ENCODE measurements around the gene SLIT3. TPM values are rescaled to one million over a fixed set of nuclear protein-coding genes. Genes with fewer than 3 reads are reported as not detected.
"Not testable (repeated sequence)": the region's sequence is repeated elsewhere in the genome, so short reads cannot be mapped to it uniquely, and the experiment has no call there.

The SLIT3 gene
- total RNA-seq, 4 donors from 2014 or later = 0.72 to 37.4 (median 5.3) TPM

DNA sequence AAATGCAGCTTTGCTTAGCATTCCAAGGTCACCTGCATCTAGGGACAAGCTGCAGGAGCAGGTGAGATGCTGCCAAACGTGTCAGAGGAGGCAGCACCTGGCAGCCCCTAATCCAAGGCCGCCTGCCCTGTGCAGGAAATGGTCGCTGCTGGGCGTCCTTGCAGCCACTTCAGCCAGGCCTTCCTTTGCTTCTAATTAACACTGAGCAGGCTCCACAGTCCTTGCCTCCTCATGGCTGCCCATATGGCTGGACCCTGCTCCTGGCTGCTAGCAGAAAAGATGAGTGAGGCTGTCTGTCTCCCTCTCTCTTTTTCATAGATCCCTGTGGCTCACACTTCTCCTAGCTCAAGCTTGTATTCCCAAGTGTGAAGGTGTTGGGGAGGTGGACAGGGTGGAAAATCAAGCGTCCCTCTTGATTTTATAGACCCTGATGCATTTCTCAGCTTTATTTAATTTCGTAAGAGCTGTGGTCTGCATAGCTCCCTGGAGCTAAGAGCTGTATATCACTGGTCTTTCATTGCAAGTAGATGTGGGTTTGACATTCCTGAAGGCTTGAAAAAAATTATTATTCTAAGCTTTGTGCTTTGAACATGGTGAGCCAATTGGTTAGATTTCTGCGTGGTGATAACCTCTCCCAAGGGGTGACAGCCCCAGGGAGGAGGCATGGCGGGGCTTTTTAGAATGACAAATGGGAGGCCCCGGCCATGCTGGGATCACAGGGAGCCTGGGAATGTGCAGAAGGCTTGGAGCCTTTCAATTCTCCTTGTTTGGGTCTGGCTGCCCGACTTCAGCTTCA, 193.8 kb downstream of the SLIT3 start:
- WGBS, 2 donors = 57 to 85% methylated on average over 4 to 8 of the region's 10 CpGs
- Histone ChIP-seq H3K27me3 (peaks cover 0 to 6% (median 0%) of the 10 kb centered on the region in 4 donors), H3K4me1 (peaks cover 0 to 20% (median 14%) of the 10 kb centered on the region in 3 donors), H3K4me3 (no peak overlapping the region), H3K27ac (peak overlapping the region in 1 of 4 donors; percentile 17), H3K9me3 (peaks cover 0 to 6% (median 0%) of the 10 kb centered on the region in 3 donors), H3K36me3 (no peaks in the 10 kb centered on the region)
- DNase-seq = no peak
- intact Hi-C loops (cut with DNase I) = no loop called here
- TF ChIP-seq POLR2A (IDR thresholded peaks at IDR 0.05) = no peak
- TF ChIP-seq, protein P1, sequence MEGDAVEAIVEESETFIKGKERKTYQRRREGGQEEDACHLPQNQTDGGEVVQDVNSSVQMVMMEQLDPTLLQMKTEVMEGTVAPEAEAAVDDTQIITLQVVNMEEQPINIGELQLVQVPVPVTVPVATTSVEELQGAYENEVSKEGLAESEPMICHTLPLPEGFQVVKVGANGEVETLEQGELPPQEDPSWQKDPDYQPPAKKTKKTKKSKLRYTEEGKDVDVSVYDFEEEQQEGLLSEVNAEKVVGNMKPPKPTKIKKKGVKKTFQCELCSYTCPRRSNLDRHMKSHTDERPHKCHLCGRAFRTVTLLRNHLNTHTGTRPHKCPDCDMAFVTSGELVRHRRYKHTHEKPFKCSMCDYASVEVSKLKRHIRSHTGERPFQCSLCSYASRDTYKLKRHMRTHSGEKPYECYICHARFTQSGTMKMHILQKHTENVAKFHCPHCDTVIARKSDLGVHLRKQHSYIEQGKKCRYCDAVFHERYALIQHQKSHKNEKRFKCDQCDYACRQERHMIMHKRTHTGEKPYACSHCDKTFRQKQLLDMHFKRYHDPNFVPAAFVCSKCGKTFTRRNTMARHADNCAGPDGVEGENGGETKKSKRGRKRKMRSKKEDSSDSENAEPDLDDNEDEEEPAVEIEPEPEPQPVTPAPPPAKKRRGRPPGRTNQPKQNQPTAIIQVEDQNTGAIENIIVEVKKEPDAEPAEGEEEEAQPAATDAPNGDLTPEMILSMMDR (IDR thresholded peaks at IDR 0.05) = no peak

DNA sequence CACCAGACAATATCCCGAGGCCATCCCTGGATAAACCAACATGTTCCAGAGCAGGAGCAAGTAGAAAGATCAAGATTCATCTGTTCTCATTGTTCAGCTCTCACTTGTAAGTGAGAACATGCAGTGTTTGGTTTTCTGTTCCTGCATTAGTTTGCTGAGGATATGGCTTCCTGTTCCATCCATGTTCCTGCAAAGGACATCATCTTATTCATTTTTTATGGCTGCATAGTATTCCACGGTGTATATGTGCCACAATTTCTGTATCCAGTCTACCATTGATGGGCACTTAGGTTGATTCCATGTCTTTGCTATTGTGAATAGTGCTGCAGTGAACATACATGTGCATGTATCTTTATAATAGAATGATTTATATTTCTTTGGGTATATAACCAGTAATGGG, 195.4 kb downstream of the SLIT3 start:
- 67 to 74% methylated on average over 2 of the region's 2 CpGs for WGBS, 2 donors
- H3K4me1 ChIP-seq = peaks cover under 1 to 29% (median 15%) of the 10 kb centered on the region in 3 donors
- intact Hi-C loops (cut with DNase I); H3K4me3 ChIP-seq; H3K36me3 ChIP-seq; H3K9me3 ChIP-seq; H3K27me3 ChIP-seq; DNase-seq; H3K27ac ChIP-seq: not testable (repeated sequence)

DNA sequence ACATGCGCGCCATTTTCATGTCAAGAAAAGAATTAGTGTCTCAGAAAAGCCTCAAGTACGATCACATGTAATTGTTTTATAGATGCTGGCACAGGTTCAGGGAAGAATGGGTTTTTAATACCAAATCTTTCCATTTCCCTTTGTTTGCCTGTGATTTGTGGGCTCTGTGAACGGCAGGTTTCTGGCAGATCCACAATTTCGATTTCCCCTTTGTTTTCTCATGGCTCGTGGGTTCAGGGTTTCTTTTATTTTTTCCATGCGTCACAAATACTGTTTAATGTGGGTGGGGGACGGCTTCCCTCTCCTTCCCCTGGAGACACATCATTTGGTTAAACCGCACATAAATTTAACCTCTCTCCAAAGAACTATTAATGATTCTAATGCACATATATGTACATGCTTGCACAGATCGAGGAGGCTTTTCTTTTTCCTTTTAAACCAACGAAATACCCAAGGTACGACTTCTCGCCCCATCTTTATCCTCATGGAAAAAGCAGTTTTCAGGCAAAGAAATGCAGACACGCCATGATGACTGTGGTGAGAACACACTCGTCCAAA, 195.9 kb downstream of the SLIT3 start:
- TF ChIP-seq, protein P1 (IDR thresholded peaks at IDR 0.05) = no peak
- no peak for TF ChIP-seq POLR2A (IDR thresholded peaks at IDR 0.05)
- H3K27ac ChIP-seq = no peak overlapping the region
- peaks cover 4 to 35% (median 18%) of the 10 kb centered on the region in 3 donors for H3K4me1 ChIP-seq
- H3K4me3 ChIP-seq = no peak overlapping the region
- no peaks in the 10 kb centered on the region for H3K36me3 ChIP-seq
- H3K27me3 ChIP-seq = peaks cover 0 to 6% (median 0%) of the 10 kb centered on the region in 4 donors
- intact Hi-C loops (cut with DNase I) = no loop called here
- H3K9me3 ChIP-seq = peaks cover 0 to 6% (median 0%) of the 10 kb centered on the region in 3 donors
- DNase-seq = no peak
- 67 to 78% methylated on average over 14 to 15 of the region's 15 CpGs for WGBS, 2 donors

DNA sequence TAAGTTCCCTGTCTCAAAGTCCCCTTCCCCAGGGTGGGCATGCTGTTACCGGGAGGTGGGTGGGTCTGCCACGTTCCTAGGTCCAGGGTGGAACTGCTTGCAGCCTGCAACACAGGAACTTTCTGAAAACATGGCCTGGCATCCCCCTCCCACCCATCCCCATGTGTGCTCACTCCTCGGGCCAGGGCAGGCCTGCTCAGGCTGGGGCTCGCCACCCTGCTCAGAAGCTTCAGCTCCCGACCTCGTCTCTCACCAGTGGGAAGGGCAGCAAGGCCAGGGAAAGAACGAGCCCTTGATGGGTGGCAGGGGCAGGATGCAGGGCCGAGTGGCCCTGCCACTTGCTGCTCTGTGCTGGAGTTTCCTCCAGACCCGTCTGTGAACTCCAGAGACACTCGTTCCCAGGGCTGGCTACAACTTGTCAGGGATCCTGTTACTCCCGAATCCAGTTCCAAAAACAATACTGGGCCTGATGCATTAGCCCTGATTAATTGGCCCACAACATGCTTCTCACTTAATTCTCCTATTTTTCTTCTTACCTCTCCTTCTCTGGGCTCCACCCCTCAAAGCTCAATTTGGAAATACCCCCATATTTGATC, 197.3 kb downstream of the SLIT3 start:
- TF ChIP-seq, protein P1 (IDR thresholded peaks at IDR 0.05) = no peak
- no peak for TF ChIP-seq POLR2A (IDR thresholded peaks at IDR 0.05)
- Histone ChIP-seq H3K27ac (peak overlapping the region in 2 of 4 donors; percentile 21 to 34), H3K4me1 (peaks cover 4 to 46% (median 24%) of the 10 kb centered on the region in 3 donors), H3K4me3 (no peak overlapping the region), H3K9me3 (no peaks in the 10 kb centered on the region), H3K36me3 (no peaks in the 10 kb centered on the region), H3K27me3 (peaks cover 0 to 4% (median 0%) of the 10 kb centered on the region in 4 donors)
- DNase-seq = no peak
- intact Hi-C loops (cut with DNase I) = no loop called here
- WGBS, 2 donors = 38 to 41% methylated on average over 5 to 8 of the region's 11 CpGs

DNA sequence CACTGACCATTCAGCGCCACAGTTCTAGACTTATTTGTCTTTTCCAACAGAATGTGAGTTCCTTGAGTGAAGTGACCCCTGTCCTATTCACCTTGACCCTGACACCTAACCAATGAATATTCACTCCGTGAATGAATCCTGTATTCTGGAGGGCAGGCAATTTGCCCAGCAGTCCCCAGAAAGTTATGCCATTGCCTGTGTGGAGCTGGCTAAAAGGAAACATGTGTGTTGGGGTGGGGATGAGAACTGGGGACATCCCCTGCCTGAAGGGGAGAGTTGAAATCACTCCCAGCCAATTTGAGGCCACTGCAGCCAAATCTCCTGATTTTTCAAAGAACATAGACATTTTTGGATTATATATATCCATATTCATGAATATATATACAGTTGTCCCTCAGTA, 199.0 kb downstream of the SLIT3 start:
- 67 to 70% methylated on average over 2 of the region's 2 CpGs for WGBS, 2 donors

More for the DNA sequence above, 199.0 kb downstream of the SLIT3 start:
- peaks cover 4 to 63% (median 29%) of the 10 kb centered on the region in 3 donors for H3K4me1 ChIP-seq
- intact Hi-C loops (cut with DNase I) = no loop called here
- DNase-seq = no peak
- H3K36me3 ChIP-seq = no peaks in the 10 kb centered on the region
- no peaks in the 10 kb centered on the region for H3K9me3 ChIP-seq
- no peak overlapping the region for H3K27ac ChIP-seq
- no peak overlapping the region for H3K4me3 ChIP-seq
- H3K27me3 ChIP-seq = peaks cover 0 to 7% (median 0%) of the 10 kb centered on the region in 4 donors
- no peak for TF ChIP-seq POLR2A (IDR thresholded peaks at IDR 0.05)
- TF ChIP-seq, protein P1 (IDR thresholded peaks at IDR 0.05) = no peak
